HG02870 (cell line): ENCODE data around the gene ACAD11.
"Not testable (repeated sequence)": the region's sequence is repeated elsewhere in the genome, so short reads cannot be mapped to it uniquely, and the experiment has no call there.

ENCODE experiments used
- ATAC-seq: cut with Tn5 transposase; IDR thresholded peaks from one replicate; pipeline ENCODE4 v1.9.1; 2021; ENCODE audit warnings: mild to moderate bottlenecking, moderate library complexity; ENCODE audit not compliant: unreplicated experiment

ACAD11 gene

GRCh38 chr3:132600614-132601013 lies 59.0 kb downstream of the ACAD11 start:
- not testable (repeated sequence) for ATAC-seq

DNA sequence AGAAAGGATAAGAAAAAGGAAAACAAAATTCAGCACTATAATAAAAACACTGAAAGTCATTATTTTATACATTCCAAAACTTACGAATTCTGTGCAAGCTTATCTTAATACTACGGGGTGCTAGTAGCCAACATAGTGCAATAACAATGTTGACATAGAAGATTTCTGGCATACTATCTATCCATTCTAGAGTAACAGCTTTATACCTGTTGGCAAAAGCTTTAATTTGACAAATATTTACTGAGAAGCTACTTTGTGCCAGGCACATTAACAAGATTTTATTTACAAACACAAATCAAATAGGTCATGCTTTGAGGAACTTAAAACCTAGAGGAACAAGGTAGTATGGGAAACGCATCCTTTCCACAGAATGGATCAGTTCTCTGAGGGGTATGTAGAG lies 61.4 kb downstream of the ACAD11 start:
- ATAC-seq = no peak

DNA sequence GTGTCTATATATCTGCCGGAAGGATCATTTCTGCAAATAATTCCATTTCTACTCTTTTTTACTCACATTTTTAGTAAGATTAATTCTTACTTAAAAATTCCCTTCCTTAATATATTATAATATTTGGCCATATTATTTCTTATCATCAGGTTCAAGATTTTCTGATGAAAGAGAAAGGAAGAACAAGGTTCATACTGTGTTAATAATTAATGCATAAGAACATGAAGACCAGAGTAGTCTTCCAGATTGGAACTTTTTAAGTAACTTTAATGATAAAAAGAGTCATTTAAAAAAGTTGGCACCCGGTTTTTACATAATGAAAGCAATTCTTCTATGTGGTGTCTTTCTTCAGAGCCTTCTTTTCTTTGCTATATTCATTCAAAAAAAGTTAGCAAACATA lies 61.9 kb downstream of the ACAD11 start:
- no peak for ATAC-seq

DNA sequence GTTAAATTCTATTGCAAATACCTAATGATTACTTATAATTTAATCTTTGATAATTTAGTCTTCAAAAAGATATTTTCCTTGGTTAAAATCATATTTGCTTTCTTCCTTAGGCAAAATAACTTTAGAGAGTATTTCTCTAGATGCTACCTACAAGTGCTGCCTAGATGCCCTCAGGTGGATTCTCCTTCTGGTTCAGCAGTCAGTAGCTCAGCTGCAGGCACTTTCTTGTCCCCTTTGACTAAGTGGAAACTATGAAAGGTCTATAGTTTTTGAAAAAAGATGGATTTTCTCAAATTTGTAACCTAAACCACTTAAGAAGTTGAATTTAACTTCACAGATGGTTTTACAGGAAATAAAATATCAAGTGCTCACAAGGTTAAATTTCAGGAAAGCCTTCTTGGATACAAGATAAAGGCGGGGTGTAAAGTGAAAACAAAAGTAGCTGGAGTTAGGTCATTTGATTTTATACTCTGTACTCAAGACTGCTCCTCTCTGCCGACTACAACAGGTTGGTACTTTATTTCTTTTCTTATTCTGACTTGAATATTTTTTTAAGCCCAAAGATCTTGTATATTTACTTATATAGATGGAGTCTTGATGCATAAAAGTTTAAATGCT lies 62.7 kb downstream of the ACAD11 start, which contains the start of gene ACKR4:
TSS of gene ACKR4 (plus strand) at position 455 of the 618 bp plus-strand sequence. CDS start 3,128 bp downstream, outside the sequence.
- no peak for ATAC-seq

DNA sequence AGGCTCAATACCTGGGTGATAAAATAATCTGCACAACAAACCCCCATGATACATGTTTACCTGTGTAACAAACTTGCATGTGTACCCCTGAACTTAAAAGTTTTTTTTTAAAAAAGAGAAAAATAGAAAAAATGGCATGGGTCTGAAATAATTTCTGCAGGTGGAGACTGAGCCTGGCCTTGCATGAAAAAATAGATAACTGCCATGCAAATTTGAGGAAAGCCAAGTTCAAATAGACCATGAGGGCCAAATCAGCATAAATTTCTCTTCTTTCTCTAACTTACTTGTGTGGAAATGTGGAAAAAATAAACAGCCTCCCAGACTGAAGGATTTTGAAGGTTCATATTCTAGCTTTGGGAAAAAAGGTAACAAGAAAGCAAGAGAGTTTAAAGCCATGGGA lies 63.3 kb downstream of the ACAD11 start:
- ATAC-seq = no peak

- ATAC-seq = no peak
These were observed 64.6 kb downstream of the ACAD11 start for GRCh38 chr3:132595014-132595413.

DNA sequence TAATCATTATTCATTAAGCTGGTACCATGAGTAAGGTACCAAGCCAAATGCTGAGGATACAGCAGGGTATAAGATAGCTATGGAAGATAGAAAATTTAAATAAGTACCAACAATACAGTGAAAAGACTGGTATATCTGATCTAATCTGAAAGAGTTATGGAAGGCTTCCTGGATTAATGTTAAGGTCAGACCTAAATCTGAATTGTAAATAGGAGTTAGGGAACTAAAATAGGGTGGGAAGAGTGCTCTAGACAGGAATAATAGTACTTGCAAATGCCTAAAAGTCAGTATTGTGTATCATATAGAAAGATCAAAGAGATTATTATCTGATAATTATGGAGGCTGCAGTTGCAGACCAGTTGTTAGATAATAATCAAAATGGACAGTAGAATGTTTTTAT lies 65.1 kb downstream of the ACAD11 start:
- ATAC-seq = no peak

GRCh38 chr3:132593947-132594323 lies 65.7 kb downstream of the ACAD11 start:
- no peak for ATAC-seq

DNA sequence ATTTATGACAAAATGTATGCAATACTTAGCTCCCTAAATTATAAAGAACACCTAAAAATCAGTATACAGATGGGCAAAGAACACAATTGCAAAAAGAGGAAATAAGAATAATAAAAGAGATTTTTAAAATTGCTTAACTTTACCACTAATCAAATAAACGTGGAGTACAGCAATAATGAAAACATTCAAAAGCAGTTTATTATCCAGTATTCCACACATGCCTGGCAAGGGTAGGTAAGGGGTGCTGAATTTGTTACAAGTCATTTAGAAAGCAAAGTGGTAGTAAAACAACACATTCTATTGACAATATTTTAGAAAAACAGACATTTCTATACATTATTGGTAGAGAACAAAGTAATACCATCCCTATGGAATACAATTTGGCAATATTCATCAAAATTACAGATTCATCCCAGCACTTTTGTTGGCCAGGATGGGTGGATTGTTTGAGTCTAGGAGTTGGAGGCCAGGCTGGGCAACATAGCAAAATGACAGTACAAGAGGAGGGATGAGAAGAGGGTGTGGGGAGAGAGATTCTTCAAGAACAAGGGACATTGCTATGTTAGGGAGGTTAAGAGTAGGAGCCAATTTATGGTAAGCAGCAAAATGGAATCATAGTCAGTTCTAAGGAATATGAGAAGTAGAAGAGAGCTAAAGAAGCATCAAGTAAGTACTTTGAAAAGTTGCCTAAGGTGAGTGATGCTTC lies 66.2 kb downstream of the ACAD11 start:
- ATAC-seq = no peak

- ATAC-seq = no peak
These were observed 67.4 kb downstream of the ACAD11 start for GRCh38 chr3:132592216-132592615.

GRCh38 chr3:132587401-132587800 lies 72.2 kb downstream of the ACAD11 start:
- ATAC-seq = no peak

GRCh38 chr3:132573797-132574211 lies 85.8 kb downstream of the ACAD11 start:
- no peak for ATAC-seq

DNA sequence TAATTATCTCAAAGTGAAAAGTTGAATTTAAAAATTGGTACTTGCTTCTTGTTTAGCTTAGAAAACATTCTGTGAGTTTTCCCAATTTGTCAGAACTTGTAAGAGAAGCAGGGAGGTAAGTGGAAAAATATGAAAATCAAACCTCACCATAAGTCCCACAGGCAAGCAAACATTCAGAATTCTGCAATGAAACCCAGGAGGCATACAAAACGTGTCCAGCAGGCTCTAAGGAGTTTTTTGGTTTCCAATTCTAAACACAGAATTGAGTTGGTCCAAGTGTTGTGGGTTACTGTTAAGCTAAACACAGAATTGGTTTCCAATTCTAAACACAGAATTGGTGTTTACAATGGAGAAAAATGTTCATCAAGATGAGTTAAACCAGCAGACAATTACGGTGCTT lies 89.6 kb downstream of the ACAD11 start:
- ATAC-seq = no peak

DNA sequence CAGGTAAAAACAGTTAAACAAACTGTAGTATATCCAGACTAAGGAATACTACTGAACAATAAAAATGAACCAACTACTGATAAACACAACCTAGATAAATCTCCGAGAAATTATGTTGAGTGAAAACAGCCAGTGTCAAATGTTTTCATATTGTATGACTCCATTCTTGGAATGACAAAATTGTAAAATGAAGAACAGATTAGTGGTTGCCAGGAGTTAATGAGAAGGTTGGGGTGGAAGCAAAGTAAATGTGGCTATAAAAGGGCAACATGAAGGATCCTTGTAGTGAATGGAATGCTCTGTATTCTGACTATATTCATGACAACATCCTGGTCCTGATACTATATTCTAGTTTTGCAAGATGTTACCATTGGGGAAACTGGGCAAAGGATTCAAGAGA lies 90.0 kb downstream of the ACAD11 start:
- ATAC-seq = no peak

GRCh38 chr3:132569153-132569552 lies 90.5 kb downstream of the ACAD11 start:
- no peak for ATAC-seq

- no peak for ATAC-seq
These were observed 91.2 kb downstream of the ACAD11 start for GRCh38 chr3:132568422-132568821.

- no peak for ATAC-seq
These were observed 95.5 kb downstream of the ACAD11 start for GRCh38 chr3:132564070-132564465.

DNA sequence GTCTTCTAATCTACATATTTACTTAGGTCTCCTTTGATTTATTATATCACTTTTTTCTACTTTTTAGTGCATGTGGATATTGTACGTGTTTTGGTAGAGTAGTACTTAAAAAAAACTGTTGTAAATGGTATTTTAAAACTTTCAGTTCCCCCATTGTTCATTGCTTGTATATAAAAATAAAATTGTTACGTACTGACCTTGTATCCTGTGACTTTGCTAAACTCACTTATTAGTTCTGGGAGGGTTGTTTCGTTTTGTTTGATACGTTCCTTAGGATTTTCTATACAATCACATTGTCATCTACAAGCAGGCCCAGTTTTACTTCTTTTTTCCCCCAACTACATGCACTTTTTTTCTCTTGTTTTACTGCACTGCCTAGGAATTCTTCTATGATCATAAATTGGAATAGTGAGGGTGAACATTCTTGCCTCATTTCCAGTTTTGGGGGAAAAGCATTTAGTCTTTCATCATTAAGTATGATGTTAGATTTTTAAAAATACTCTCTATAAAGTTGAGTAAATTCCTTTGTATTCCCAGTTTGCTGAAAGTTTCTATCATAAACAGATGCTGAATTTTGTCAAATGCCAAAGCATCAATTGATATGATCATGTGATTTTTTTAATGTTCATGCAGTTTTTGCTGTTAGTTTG lies 96.1 kb downstream of the ACAD11 start:
- no peak for ATAC-seq

GRCh38 chr3:132561003-132561402 lies 98.6 kb downstream of the ACAD11 start:
- no peak for ATAC-seq

DNA sequence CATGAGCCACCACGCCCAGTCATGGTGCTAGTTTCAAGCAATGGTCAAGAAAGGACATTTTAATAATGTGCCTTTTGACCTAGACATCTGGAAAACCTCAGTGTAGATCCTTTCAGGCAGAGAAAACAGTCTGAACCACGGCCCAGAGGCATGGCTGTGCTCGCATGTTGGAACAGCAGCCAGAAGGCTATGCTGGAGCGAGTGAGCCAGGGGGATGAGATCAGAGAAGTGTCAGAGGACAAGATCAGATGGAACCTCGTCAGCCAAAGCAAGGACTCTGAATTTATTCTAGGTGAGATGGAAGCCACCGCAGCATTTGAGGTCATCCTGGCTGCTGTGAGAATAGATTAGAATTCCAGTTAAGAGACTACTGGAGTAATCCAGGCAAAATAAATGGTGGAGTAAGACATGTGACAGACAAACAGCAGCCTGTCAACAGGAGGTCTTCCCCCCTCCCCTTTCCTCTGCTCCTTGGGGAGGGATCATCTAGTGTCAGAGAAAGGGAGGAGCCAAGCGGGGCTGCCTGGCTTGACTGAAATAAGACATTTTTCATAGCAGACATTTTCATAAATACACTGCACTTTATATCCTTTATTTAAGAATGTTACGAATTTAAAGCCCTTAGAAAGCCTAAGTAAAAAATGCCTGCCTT lies 103.0 kb downstream of the ACAD11 start:
- ATAC-seq = no peak

- not testable (repeated sequence) for ATAC-seq
These were observed 103.6 kb downstream of the ACAD11 start for GRCh38 chr3:132556036-132556386.
